ENCODE data around the gene AMOTL2.

AMOTL2 gene

GRCh38 chr3:134378384-134378783 is 4.1 kb upstream of the AMOTL2 start:
- H3K79me2 ChIP-seq (ENCODE audit: insufficient read depth, low read length): no peaks in the 10 kb centered on the region
- H3K27me3 ChIP-seq (ENCODE audit: insufficient read depth, low read length): no peaks in the 10 kb centered on the region; the same call in 1 of the 2 replicates
- no peaks in the 10 kb centered on the region for H3K9me2 ChIP-seq (ENCODE audit: low read depth, low read length)
- no peak overlapping the region for H3K27ac ChIP-seq (ENCODE audit: low read depth, low read length, poor library complexity, severe bottlenecking)
- no peak overlapping the region for H3K9ac ChIP-seq (ENCODE audit: low read length)
- no peaks in the 10 kb centered on the region for H3K9me3 ChIP-seq (ENCODE audit: low read length)
- no peak overlapping the region for H3K4me3 ChIP-seq (ENCODE audit: low read depth, low read length, poor library complexity, severe bottlenecking)
- H3K4me1 ChIP-seq (ENCODE audit: insufficient read depth, low read length, severe bottlenecking): no peaks in the 10 kb centered on the region
- H3F3A ChIP-seq (ENCODE audit: insufficient read depth, low read length): no peaks in the 10 kb centered on the region
- no peaks in the 10 kb centered on the region for H4K20me1 ChIP-seq (ENCODE audit: insufficient read depth, low read length)
- H2AFZ ChIP-seq (ENCODE audit: low read length): no peak overlapping the region
- H3K4me2 ChIP-seq (ENCODE audit: low read length): no peak overlapping the region
- TF ChIP-seq EZH2 (IDR thresholded peaks at IDR 0.05; ENCODE audit: borderline replicate concordance, low read length) (no peak), CTCF (IDR thresholded peaks at IDR 0.05; ENCODE audit: low read length) (peak; percentile 65)
- no peaks in the 10 kb centered on the region for H3K36me3 ChIP-seq (ENCODE audit: insufficient read depth, low read length)

- no peak overlapping the region for H3K4me3 ChIP-seq (ENCODE audit: low read depth, low read length, poor library complexity, severe bottlenecking)
- no peaks in the 10 kb centered on the region for H3K9me3 ChIP-seq (ENCODE audit: low read length)
- TF ChIP-seq EZH2 (IDR thresholded peaks at IDR 0.05; ENCODE audit: borderline replicate concordance, low read length): no peak
- no peak for TF ChIP-seq CTCF (IDR thresholded peaks at IDR 0.05; ENCODE audit: low read length)
- H3K4me1 ChIP-seq (ENCODE audit: insufficient read depth, low read length, severe bottlenecking): no peaks in the 10 kb centered on the region
- H2AFZ ChIP-seq (ENCODE audit: low read length): no peak overlapping the region
- no peaks in the 10 kb centered on the region for H3K79me2 ChIP-seq (ENCODE audit: insufficient read depth, low read length)
- H3K4me2 ChIP-seq (ENCODE audit: low read length): no peak overlapping the region
- H4K20me1 ChIP-seq (ENCODE audit: insufficient read depth, low read length): no peaks in the 10 kb centered on the region
- H3K9ac ChIP-seq (ENCODE audit: low read length): no peak overlapping the region
- no peaks in the 10 kb centered on the region; the same call in 1 of the 2 replicates for H3K27me3 ChIP-seq (ENCODE audit: insufficient read depth, low read length)
- H3K27ac ChIP-seq (ENCODE audit: low read depth, low read length, poor library complexity, severe bottlenecking): no peak overlapping the region
- no peaks in the 10 kb centered on the region for H3K9me2 ChIP-seq (ENCODE audit: low read depth, low read length)
- H3K36me3 ChIP-seq (ENCODE audit: insufficient read depth, low read length): no peaks in the 10 kb centered on the region
- no peaks in the 10 kb centered on the region for H3F3A ChIP-seq (ENCODE audit: insufficient read depth, low read length)
These were observed 3.6 kb upstream of the AMOTL2 start for GRCh38 chr3:134377896-134378295.

GRCh38 chr3:134376786-134377426 is 2.7 kb upstream of the AMOTL2 start:
- Histone ChIP-seq H3K4me2 (ENCODE audit: low read length) (no peak overlapping the region), H3K4me1 (ENCODE audit: insufficient read depth, low read length, severe bottlenecking) (no peaks in the 10 kb centered on the region), H3K79me2 (ENCODE audit: insufficient read depth, low read length) (no peaks in the 10 kb centered on the region), H3K9me3 (ENCODE audit: low read length) (no peaks in the 10 kb centered on the region), H2AFZ (ENCODE audit: low read length) (no peak overlapping the region), H3K27ac (ENCODE audit: low read depth, low read length, poor library complexity, severe bottlenecking) (no peak overlapping the region), H3K4me3 (ENCODE audit: low read depth, low read length, poor library complexity, severe bottlenecking) (no peak overlapping the region), H3K9me2 (ENCODE audit: low read depth, low read length) (no peaks in the 10 kb centered on the region), H4K20me1 (ENCODE audit: insufficient read depth, low read length) (no peaks in the 10 kb centered on the region), H3F3A (ENCODE audit: insufficient read depth, low read length) (no peaks in the 10 kb centered on the region), H3K27me3 (ENCODE audit: insufficient read depth, low read length) (no peaks in the 10 kb centered on the region; the same call in none of the 2 replicates), H3K36me3 (ENCODE audit: insufficient read depth, low read length) (no peaks in the 10 kb centered on the region), H3K9ac (ENCODE audit: low read length) (no peak overlapping the region)
- no peak for TF ChIP-seq CTCF (IDR thresholded peaks at IDR 0.05; ENCODE audit: low read length)
- TF ChIP-seq EZH2 (IDR thresholded peaks at IDR 0.05; ENCODE audit: borderline replicate concordance, low read length): no peak
